Upper lobe of left lung (tissue), 4 donors: ENCODE data around the gene MYO9B.

Experiments
- CTCF ChIP-seq, 6 experiments: fragments of 450-650 bp in 4 of 6; fragments of 200-600 bp in 2 of 6; sonication (generic) in 2 of 6; IDR thresholded peaks; one replicate each; pipeline ENCODE4 v1.5.1; 2016 to 2019; ENCODE audit warnings: antibody characterized with exemption in 6 of 6
- POLR2A ChIP-seq, 4 donors: fragments of 450-650 bp; IDR thresholded peaks; one replicate each; pipeline ENCODE4 v1.5.1; 2016 to 2017; ENCODE audit warnings: antibody characterized with exemption in 4 of 4, mild to moderate bottlenecking in 2 of 4
- POLR2AphosphoS5 ChIP-seq, 2 donors: sonication (generic); formaldehyde crosslinking; IDR thresholded peaks; one replicate each; pipeline ENCODE4 v1.5.1; 2017; ENCODE audit warnings: antibody characterized with exemption in 2 of 2

- no peak for TF ChIP-seq CTCF (IDR thresholded peaks at IDR 0.05)
- TF ChIP-seq POLR2A (IDR thresholded peaks at IDR 0.05), result no peak
- TF ChIP-seq POLR2AphosphoS5 (IDR thresholded peaks at IDR 0.05), result no peak
Measured at GRCh38 chr19:17170538-17171297, 95.1 kb downstream of the MYO9B start.
